T-helper 1 cell treated with Interleukin-12 subunit alpha and Interleukin-12 subunit beta and Interleukin-4 antibody, amounts not matched to agents 30 ng/mL and 1 ng/mL, for 36 hours (primary cell): ENCODE measurements around the gene CRYBG1. TPM values are rescaled to one million over a fixed set of nuclear protein-coding genes. Genes with fewer than 3 reads are reported as not detected.

Experiments used
- intact Hi-C: fragments of 100-400 bp; cut with micrococcal nuclease; formaldehyde crosslinking; loops from one replicate; pipeline ENCODE4 v1.15.1; 2024
- total RNA-seq: library from RNA; stranded (reverse); gene quantifications from 2 replicates; pipeline ENCODE4 v1.2.3, GENCODE V29; 2022

The CRYBG1 gene
- total RNA-seq, 1 donor from 2014 or later, result 16.9 TPM

- intact Hi-C loops, result no loop called here
These were observed 93.3 kb downstream of the CRYBG1 start for GRCh38 chr6:106453756-106454367.

- intact Hi-C loops, result no loop called here
These were observed 96.2 kb downstream of the CRYBG1 start for GRCh38 chr6:106456756-106457155.

- intact Hi-C loops, result no loop called here
These were observed 97.8 kb downstream of the CRYBG1 start for GRCh38 chr6:106458021-106458986.

- intact Hi-C loops, result no loop called here
These were observed 100.0 kb downstream of the CRYBG1 start for GRCh38 chr6:106460481-106460880.

- intact Hi-C loops, result no loop called here
These were observed 100.6 kb downstream of the CRYBG1 start for GRCh38 chr6:106461084-106461483.

GRCh38 chr6:106462923-106463557 lies 102.5 kb downstream of the CRYBG1 start:
- intact Hi-C loops, result no loop called here

GRCh38 chr6:106466211-106466610 lies 105.7 kb downstream of the CRYBG1 start:
- intact Hi-C loops, result no loop called here

GRCh38 chr6:106468935-106469334 lies 108.4 kb downstream of the CRYBG1 start:
- intact Hi-C loops, result no loop called here

- intact Hi-C loops, result no loop called here
These were observed 109.4 kb downstream of the CRYBG1 start for GRCh38 chr6:106469882-106470281.

- intact Hi-C loops, result no loop called here
These were observed 109.8 kb downstream of the CRYBG1 start for GRCh38 chr6:106470316-106470715.

GRCh38 chr6:106470811-106471210 lies 110.3 kb downstream of the CRYBG1 start:
- intact Hi-C loops, result no loop called here

- intact Hi-C loops, result no loop called here
These were observed 113.3 kb downstream of the CRYBG1 start for GRCh38 chr6:106473812-106474211.

- intact Hi-C loops, result no loop called here
These were observed 113.9 kb downstream of the CRYBG1 start for GRCh38 chr6:106474466-106474865.

GRCh38 chr6:106475284-106475683 lies 114.8 kb downstream of the CRYBG1 start:
- intact Hi-C loops, result no loop called here

GRCh38 chr6:106476331-106477105 lies 116.0 kb downstream of the CRYBG1 start:
- intact Hi-C loops, result no loop called here

- intact Hi-C loops, result no loop called here
These were observed 116.6 kb downstream of the CRYBG1 start for GRCh38 chr6:106477146-106477545.

GRCh38 chr6:106477790-106478189 lies 117.3 kb downstream of the CRYBG1 start:
- intact Hi-C loops, result no loop called here

GRCh38 chr6:106486236-106486635 lies 125.7 kb downstream of the CRYBG1 start:
- intact Hi-C loops, result no loop called here

- intact Hi-C loops, result no loop called here
These were observed 128.2 kb downstream of the CRYBG1 start for GRCh38 chr6:106488494-106489370.

- intact Hi-C loops, result no loop called here
These were observed 129.5 kb downstream of the CRYBG1 start for GRCh38 chr6:106490030-106490429.
